Neuron (in vitro differentiated cells): ENCODE data around the gene LRRC8D.

Experiments used
- H2AFZ ChIP-seq: one replicate; pipeline ENCODE4 v1.6.1; 2013; ENCODE audit warnings: low read depth, mild to moderate bottlenecking, inconsistent platforms, low read length, moderate library complexity
- H3K27me3 ChIP-seq: one replicate; pipeline ENCODE4 v1.6.1; 2013; ENCODE audit warnings: low read length; ENCODE audit not compliant: insufficient read depth
- H3K36me3 ChIP-seq: one replicate; pipeline ENCODE4 v1.6.1; 2013; ENCODE audit warnings: low read length; ENCODE audit not compliant: insufficient read depth
- H3K4me1 ChIP-seq: one replicate; pipeline ENCODE4 v1.6.1; 2013; ENCODE audit warnings: low read length; ENCODE audit not compliant: insufficient read depth
- H3K4me3 ChIP-seq: 2 replicates; pipeline ENCODE4 v1.5.1; 2013; ENCODE audit warnings: mild to moderate bottlenecking, low read length, moderate library complexity
- H3K9me3 ChIP-seq: one replicate; pipeline ENCODE4 v1.6.1; 2013; ENCODE audit warnings: low read length

The LRRC8D gene

DNA sequence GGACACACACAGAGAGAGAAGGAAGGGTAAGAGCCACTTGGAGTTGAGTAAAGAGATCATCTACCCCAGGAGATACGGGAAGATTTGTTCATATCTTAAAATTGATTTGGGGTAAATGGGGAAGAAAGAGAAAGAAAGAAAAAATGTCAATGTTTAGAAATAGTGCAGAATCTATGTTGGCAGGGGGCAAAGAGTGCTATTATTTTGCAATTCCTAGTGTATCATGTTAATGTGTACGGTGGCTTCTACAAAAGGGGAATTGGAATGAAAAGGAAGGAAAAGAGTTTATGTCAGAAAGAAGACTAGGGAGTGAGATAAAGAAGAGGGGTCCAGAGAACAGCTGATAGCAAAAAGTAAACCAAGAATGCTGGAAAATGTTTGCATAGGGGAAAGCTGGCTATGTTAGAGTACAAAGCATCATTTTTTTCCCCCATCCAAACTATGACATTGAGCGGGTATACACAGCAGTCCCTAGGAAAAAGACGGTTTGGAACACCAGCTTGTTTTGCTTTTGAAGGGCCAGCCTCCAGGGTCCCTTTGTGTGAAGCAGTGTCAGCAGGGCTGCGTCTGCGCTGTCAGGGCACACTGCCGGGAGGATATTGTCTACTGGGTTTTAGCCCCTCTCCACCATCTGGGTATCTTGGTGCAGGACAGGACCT, 10.8 kb downstream of the LRRC8D start:
- Histone ChIP-seq H3K4me3 (peak overlapping the region; percentile 10), H3K9me3 (peaks cover 4% of the 10 kb centered on the region), H2AFZ (no peak overlapping the region), H3K27me3 (no peaks in the 10 kb centered on the region), H3K4me1 (peaks cover 76% of the 10 kb centered on the region), H3K36me3 (peaks cover 20% of the 10 kb centered on the region)

DNA sequence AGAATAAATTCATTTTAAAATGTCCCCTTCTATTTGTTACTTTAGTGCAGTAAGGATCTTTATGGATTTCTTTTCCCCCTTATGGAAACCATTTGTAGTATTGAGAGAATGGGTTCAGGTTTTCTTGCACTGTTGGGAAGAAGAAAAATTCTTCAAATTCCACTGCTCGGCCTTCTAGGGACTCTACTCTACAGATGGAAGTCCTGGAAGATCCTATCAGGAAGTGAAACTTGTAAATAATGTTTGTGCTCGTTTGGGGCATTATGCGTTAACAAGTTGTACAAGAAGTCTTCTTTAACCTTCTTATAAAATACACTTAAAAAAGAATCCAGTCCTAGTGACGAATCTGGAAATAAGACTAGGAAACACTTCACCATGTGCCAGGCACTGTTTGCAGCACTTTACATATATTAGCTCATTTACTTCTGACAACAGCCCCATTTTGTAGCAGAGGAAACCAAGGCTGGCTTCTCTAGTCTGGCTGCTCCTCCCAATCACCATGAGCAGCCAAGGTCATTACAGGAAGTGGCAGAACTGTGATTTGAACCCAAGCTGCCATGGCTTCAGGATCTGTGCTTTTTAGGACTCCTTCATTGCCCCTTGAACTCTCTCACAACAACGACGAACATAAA, 11.8 kb downstream of the LRRC8D start:
- H3K36me3 ChIP-seq: peaks cover 13% of the 10 kb centered on the region
- no peak overlapping the region for H2AFZ ChIP-seq
- H3K4me3 ChIP-seq: no peak overlapping the region
- no peaks in the 10 kb centered on the region for H3K27me3 ChIP-seq
- H3K4me1 ChIP-seq: peaks cover 86% of the 10 kb centered on the region
- no peaks in the 10 kb centered on the region for H3K9me3 ChIP-seq

DNA sequence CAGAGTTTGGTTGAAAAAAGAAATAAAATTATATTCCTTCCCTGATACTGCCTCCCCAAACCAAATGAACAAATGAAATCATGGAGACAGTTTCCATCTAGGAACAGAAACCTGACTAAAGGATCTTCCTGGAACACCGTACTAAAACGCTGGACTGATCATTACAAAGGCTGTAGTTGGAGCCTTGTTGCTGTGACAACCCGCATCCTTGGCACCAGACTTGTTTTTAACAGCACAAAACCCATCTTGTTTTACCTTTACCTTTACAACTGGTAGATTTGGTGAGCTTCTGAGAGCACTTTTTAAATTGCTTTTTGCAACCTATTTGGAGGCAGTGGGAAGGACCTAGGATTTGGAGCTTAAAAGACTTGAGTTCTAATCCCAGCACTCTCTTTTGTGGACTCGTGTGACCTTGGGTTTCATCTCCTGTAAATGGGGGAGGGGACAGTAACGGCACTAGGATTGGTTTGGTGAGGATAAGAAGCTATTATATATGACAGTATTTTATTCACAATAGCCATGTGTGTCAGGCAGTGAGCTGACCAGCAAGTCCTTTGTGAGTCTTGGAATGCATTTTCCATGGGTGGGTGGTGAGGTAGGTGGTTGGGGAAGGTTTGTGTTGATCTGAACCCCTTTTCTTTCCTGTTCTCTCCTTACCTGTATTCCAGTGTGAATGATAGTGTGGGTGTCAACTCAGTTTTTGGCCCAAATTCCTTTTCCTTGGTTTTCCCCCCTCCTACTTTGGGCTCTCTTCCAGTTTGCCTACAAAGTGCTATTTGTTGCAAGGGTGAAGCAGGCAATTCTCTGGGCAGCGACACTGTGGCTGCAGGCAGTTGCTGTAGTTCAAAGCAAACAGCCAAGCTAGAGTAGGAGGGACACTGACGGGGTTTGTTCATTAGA, 12.6 kb downstream of the LRRC8D start:
- Histone ChIP-seq H3K36me3 (peaks cover 7% of the 10 kb centered on the region), H3K4me1 (peaks cover 86% of the 10 kb centered on the region), H3K9me3 (no peaks in the 10 kb centered on the region), H2AFZ (no peak overlapping the region), H3K4me3 (no peak overlapping the region), H3K27me3 (no peaks in the 10 kb centered on the region)

DNA sequence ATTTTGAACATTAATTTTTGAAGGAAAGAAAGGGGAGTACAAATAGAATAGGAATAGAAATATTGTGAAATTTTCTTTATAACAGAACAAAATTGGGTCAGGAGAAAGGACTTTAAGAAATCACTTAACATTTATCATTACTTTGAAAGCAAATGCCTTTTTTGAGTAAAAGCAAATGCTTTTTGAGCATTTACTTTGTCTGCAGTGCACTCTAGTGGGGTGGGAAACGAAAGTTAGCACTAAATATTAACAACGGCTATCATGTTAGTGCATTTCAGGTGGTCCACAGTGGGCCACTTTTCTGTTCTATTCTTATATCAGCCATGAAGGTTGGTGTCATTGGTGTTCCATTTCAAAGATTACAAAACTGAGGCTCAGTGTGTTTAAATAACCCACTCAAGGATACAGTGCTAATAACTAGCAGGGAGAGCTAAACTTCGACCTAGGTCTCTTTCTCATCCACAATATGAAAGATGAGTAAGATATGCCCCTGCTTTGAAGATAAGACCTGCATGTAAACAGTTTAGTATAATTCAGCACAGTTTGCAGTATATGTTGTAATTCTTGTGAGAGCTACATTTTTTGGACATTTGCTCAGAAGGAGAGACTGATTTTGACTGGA, 13.4 kb downstream of the LRRC8D start:
- no peak overlapping the region for H3K4me3 ChIP-seq
- H3K4me1 ChIP-seq: peaks cover 84% of the 10 kb centered on the region
- peaks cover 3% of the 10 kb centered on the region for H3K36me3 ChIP-seq
- H2AFZ ChIP-seq: no peak overlapping the region
- H3K27me3 ChIP-seq: no peaks in the 10 kb centered on the region
- no peaks in the 10 kb centered on the region for H3K9me3 ChIP-seq

DNA sequence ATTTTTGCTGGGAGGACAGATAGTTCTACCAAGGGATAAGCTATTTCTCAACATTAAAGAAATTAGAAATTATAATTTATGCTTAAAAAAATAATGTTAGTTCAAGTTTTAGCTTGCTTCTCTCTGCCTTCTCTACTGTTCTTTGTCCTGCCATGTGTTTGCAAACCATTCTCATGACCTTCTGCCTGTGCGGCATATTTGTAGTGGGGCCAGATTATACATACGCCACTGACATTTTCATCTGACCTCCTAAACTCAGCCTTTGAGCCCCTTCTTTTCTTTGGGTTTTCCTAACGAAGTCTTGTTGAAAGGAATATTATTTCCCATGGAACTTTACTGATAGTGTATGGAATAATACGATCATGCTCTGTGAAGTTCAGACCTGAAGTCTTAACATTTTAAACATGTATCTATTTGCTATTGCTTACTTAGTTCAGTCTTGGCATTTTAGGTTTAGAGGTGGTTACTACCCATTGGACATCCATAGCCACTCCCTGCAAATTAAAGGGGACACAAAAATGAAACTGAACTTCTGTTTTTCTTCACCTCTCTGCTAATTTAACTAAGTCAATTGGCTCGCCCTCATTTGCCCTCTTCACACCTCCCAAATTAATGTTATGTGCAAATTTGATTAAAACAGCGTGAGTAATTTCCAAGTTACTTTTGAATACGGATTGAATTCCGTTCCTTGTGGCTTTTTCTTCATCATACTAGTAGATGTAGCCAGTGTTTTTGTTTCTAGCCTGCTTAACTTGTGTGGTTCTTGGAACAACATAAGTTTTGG, 15.6 kb downstream of the LRRC8D start:
- Histone ChIP-seq H2AFZ (no peak overlapping the region), H3K4me1 (peaks cover 76% of the 10 kb centered on the region), H3K9me3 (no peaks in the 10 kb centered on the region), H3K36me3 (peaks cover 12% of the 10 kb centered on the region), H3K27me3 (no peaks in the 10 kb centered on the region), H3K4me3 (no peak overlapping the region)

DNA sequence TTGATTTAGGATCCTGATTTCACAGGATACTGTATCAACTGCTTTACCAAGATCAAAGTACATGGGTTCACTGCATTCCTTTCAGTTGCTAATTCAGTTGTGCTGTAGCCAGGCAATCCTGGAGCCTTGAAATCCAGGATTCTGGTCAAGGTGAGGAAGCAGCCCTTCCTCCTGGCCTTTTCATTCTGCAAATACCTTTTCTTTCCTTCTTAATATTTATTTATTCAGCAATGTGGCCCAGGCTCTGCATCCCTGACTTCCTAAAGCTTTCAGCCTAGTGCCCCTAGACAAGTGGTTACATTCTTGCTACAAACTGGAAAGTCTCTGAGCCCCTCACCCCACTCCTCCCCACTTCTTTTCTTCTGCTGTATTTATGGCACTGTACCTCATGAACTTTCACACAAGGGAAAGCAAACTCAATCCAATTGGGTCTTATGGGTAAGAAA, 16.2 kb downstream of the LRRC8D start:
- Histone ChIP-seq H3K9me3 (no peaks in the 10 kb centered on the region), H2AFZ (no peak overlapping the region), H3K36me3 (peaks cover 12% of the 10 kb centered on the region), H3K27me3 (no peaks in the 10 kb centered on the region), H3K4me1 (peaks cover 70% of the 10 kb centered on the region), H3K4me3 (no peak overlapping the region)

DNA sequence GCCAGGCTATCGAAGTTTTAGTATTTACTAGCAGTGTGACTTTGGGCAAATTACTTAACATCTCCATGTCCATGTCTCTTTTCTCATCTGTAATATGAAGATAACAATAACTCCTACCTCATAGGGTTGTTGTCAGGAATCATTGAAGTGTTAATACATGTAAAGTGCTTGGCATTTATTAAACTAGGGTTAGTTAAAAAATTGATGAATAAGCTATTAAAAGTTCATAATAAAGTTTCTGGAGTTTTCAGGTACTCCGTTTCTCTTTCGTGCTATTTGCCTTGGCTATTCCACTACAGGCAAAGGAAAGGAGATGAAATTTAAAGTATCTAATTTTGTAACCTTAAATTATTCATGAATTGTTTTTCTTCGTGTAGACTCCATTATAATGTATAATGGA, 16.7 kb downstream of the LRRC8D start:
- Histone ChIP-seq H3K4me3 (no peak overlapping the region), H3K4me1 (peaks cover 66% of the 10 kb centered on the region), H3K27me3 (no peaks in the 10 kb centered on the region), H2AFZ (no peak overlapping the region), H3K9me3 (no peaks in the 10 kb centered on the region), H3K36me3 (peaks cover 16% of the 10 kb centered on the region)

DNA sequence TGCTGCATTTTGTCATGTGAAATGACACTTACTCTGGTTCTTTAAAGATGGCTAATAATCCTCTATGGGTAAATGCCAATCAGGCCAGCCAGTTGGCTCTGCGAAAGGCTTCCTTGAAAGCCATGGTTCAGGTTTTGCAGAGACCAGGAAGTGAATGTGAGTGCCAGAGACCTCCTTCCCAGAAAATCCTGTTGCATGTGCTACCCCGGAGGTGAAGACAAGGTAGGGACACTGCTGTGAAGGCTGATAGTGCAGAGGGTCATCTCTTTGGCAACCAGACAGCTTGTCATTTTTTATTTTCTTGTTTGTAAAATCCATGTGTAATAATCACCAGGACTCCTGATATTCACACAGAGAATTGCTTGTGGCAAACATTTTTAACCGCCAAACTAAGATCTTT, 18.7 kb downstream of the LRRC8D start:
- H3K4me1 ChIP-seq: peaks cover 49% of the 10 kb centered on the region
- H3K27me3 ChIP-seq: no peaks in the 10 kb centered on the region
- no peak overlapping the region for H2AFZ ChIP-seq
- no peaks in the 10 kb centered on the region for H3K9me3 ChIP-seq
- H3K4me3 ChIP-seq: no peak overlapping the region
- peaks cover 35% of the 10 kb centered on the region for H3K36me3 ChIP-seq

DNA sequence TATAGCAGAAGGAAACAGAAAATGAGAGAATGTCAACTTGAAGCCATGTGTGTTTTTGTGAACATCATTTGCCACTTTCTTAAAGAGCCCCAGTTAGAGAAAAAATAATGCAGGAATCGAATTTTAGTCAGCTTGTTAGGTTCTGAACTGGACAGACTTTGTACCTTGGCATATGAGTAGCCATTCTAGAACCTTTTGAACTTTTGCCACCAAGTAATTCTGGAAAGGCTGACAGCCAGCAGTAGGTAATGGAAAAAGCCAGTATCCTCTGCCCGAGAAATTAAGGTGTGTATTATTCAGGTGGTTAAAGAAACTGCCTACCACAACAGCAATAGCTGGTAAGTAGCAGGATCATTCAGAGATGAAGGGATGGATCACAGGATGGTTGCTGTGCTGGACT, 20.7 kb downstream of the LRRC8D start:
- no peaks in the 10 kb centered on the region for H3K9me3 ChIP-seq

DNA sequence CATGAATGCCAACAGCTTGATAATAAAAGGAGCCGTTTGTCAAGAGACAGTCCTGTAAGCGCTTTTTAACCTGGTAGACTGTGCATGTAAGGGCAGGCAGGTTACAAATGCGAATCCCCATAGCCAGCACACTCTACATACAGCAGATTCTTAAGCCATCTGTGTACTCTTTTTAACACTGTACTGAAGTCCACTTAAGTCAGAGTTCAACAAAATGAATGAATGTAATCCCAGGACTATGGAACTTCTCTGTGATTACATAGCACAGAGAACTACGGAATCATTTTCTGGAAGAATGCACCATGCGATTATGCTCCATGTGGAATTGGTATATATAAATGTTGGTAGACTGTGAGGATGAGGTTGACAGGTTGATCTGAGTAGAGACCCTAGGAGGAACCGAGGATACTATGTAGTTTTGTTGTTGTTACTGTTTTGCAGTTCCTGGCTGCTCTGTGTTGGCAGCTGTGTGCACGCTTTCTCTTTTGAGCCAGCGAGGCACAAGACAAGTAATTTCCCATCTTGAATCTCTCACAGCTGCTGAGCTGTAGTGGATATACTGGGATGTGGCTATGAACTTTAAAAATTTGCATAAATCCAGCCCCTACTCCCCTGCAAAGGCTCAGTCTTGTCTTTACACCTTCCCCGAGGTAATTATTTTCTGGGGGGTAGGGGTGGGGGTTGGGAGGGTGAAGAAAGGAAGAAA, 21.9 kb downstream of the LRRC8D start:
- no peak overlapping the region for H2AFZ ChIP-seq
- no peaks in the 10 kb centered on the region for H3K27me3 ChIP-seq
- H3K36me3 ChIP-seq: peaks cover 61% of the 10 kb centered on the region
- H3K4me1 ChIP-seq: peaks cover 17% of the 10 kb centered on the region
- no peak overlapping the region for H3K4me3 ChIP-seq
- no peaks in the 10 kb centered on the region for H3K9me3 ChIP-seq

More for the DNA sequence above, 20.7 kb downstream of the LRRC8D start:
- Histone ChIP-seq H3K36me3 (peaks cover 51% of the 10 kb centered on the region), H2AFZ (no peak overlapping the region), H3K4me1 (peaks cover 29% of the 10 kb centered on the region), H3K27me3 (no peaks in the 10 kb centered on the region), H3K4me3 (no peak overlapping the region)

DNA sequence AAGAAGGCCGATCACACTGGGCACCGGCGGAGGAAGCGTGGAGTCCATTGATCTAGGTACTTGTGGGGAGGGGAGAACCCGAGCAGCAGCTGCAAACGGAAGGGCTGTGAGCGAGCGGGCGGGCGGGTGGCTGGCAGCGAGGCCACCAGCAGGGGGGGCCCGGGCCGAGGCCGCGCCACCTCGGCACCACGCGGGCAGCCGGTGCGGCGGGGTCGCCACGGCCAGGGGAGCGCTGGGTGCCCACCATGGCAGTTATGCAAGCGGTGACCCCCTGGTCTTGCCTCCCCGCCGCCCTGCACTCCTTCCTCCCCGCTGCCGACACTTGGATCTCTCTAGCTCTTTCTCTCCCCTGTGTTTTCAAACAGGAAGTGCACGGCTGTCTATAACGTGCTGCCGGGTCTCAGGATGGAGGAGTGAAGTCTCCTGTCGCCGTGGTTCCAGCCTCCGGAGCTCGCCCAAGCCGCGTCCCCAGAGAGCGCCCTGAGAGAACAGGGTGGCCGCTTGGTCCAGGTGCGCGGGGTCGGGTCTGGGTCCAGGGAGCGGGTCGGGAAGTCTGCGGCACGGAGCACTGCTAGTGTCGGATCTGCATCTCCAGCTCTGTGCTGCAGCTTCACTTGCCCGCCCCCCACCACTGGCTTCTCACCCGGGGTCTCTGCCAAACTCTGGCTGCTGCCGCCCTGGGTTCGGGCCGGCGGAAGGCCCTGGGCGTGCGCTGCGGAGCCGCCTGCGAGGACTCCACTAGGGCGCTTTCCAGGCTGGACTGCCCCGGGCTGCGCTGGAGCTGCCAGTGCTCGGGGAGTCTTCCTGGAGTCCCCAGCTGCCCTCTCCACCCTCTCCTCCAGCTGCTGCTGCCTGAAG, 22.7 kb downstream of the LRRC8D start:
- no peak overlapping the region for H2AFZ ChIP-seq
- H3K4me3 ChIP-seq: no peak overlapping the region
- H3K9me3 ChIP-seq: no peaks in the 10 kb centered on the region
- H3K27me3 ChIP-seq: no peaks in the 10 kb centered on the region
- H3K4me1 ChIP-seq: peaks cover 15% of the 10 kb centered on the region
- H3K36me3 ChIP-seq: peaks cover 68% of the 10 kb centered on the region
